HL-60 (cell line): Measurements from ENCODE around the gene VPS13C.

ENCODE experiments used
- POLR2AphosphoS5 ChIP-seq: IDR thresholded peaks from 2 replicates; pipeline ENCODE4 v1.6.1; 2012; ENCODE audit warnings: low read depth
- TF ChIP-seq, protein P1 (sequence below): IDR thresholded peaks from one replicate; pipeline ENCODE4 v1.5.1; 2011; ENCODE audit warnings: low read length, control low read depth, inconsistent platforms; ENCODE audit not compliant: insufficient read depth

DNA sequence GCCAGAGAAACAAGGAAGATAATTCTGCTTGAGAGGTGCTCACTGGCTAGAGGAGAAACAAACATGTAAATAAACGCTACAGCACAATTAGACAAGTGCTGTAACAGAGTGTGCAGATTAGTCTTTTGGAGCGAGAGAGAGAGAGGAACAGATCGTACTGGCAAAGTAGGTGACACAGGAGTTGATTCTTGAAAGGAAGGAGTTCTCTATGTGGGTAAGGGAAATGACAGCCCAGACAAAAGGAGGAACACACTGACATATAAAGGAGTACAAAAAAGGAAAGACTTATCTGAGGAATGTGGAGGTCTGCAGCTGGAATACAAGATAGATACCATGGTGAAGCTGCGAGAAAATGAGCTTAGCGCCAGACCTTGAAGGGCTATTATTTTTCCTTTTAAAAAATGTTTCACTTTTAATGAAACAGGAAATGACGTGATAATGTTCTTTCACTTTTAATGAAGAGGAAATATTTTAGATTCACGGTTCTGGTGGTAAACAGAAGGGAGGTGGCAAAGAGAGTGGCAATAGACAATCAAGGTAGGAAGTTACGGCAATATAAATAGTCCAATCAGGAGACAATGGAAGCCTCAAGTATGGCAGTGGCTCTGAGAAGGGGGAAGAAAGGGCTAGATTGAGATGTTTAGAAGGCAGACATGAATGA lies 202.9 kb downstream of the VPS13C start:
- TF ChIP-seq, protein P1, sequence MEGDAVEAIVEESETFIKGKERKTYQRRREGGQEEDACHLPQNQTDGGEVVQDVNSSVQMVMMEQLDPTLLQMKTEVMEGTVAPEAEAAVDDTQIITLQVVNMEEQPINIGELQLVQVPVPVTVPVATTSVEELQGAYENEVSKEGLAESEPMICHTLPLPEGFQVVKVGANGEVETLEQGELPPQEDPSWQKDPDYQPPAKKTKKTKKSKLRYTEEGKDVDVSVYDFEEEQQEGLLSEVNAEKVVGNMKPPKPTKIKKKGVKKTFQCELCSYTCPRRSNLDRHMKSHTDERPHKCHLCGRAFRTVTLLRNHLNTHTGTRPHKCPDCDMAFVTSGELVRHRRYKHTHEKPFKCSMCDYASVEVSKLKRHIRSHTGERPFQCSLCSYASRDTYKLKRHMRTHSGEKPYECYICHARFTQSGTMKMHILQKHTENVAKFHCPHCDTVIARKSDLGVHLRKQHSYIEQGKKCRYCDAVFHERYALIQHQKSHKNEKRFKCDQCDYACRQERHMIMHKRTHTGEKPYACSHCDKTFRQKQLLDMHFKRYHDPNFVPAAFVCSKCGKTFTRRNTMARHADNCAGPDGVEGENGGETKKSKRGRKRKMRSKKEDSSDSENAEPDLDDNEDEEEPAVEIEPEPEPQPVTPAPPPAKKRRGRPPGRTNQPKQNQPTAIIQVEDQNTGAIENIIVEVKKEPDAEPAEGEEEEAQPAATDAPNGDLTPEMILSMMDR = no peak
- TF ChIP-seq POLR2AphosphoS5 = no peak
